Loucy (cell line): ENCODE measurements around the gene NAT9.

Experiments used
- H2AFZ ChIP-seq: fragments of 200-600 bp; sonication (generic); 2 replicates; pipeline ENCODE4 v1.6.0; 2016; ENCODE audit warnings: antibody characterized with exemption, mild to moderate bottlenecking, low read length, moderate library complexity
- H3F3A ChIP-seq: fragments of 200-600 bp; 2 replicates; pipeline ENCODE4 v1.6.0; 2016; ENCODE audit warnings: antibody characterized with exemption, low read depth, mild to moderate bottlenecking
- H3K27me3 ChIP-seq: fragments of 200-600 bp; sonication (generic); 2 replicates; pipeline ENCODE4 v1.6.1; 2014; ENCODE audit warnings: low read length, mild to moderate bottlenecking; ENCODE audit not compliant: insufficient read depth, poor library complexity, severe bottlenecking
- H3K36me3 ChIP-seq: fragments of 200-600 bp; sonication (generic); 2 replicates; pipeline ENCODE4 v1.6.1; 2016; ENCODE audit warnings: low read length; ENCODE audit not compliant: insufficient read depth
- H3K4me1 ChIP-seq: fragments of 200-600 bp; sonication (generic); 2 replicates; pipeline ENCODE4 v1.5.1; 2014; ENCODE audit warnings: low read length, mild to moderate bottlenecking; ENCODE audit not compliant: insufficient read depth, poor library complexity, severe bottlenecking
- H3K4me2 ChIP-seq: fragments of 200-600 bp; sonication (generic); 2 replicates; pipeline ENCODE4 v1.6.0; 2014; ENCODE audit warnings: antibody characterized with exemption, low read length, low read depth, mild to moderate bottlenecking; ENCODE audit not compliant: poor library complexity, severe bottlenecking
- H3K4me3 ChIP-seq: fragments of 200-600 bp; sonication (generic); 2 replicates; pipeline ENCODE4 v1.5.1; 2014; ENCODE audit warnings: low read length, mild to moderate bottlenecking, mixed read lengths; ENCODE audit not compliant: poor library complexity, severe bottlenecking
- H3K79me2 ChIP-seq: fragments of 200-600 bp; sonication (generic); 2 replicates; pipeline ENCODE4 v1.6.1; 2014; ENCODE audit warnings: low read length; ENCODE audit not compliant: insufficient read depth
- H3K9ac ChIP-seq: fragments of 200-600 bp; sonication (generic); 2 replicates; pipeline ENCODE4 v1.6.0; 2014; ENCODE audit warnings: mild to moderate bottlenecking, low read depth, low read length, moderate library complexity; ENCODE audit not compliant: poor library complexity, severe bottlenecking
- H3K9me2 ChIP-seq: fragments of 200-600 bp; sonication (generic); replicated peaks from 2 replicates; pipeline ENCODE4 v1.6.1; 2016; ENCODE audit warnings: low read depth, low read length, mixed read lengths
- H3K9me3 ChIP-seq: fragments of 200-600 bp; sonication (generic); 2 replicates; pipeline ENCODE4 v1.6.1; 2014; ENCODE audit warnings: mild to moderate bottlenecking, antibody characterized with exemption, low read length, low read depth; ENCODE audit not compliant: insufficient read depth
- H4K20me1 ChIP-seq: fragments of 200-600 bp; sonication (generic); 2 replicates; pipeline ENCODE4 v1.6.0; 2014; ENCODE audit warnings: antibody characterized with exemption, low read length, mild to moderate bottlenecking; ENCODE audit not compliant: insufficient read depth, poor library complexity, severe bottlenecking
- CTCF ChIP-seq: fragments of 200-600 bp; sonication (generic); conservative IDR thresholded peaks from 2 replicates; pipeline ENCODE4 v1.5.1; 2014; ENCODE audit warnings: mild to moderate bottlenecking, antibody characterized with exemption, low read length
- EZH2phosphoT487 ChIP-seq: fragments of 200-600 bp; IDR thresholded peaks from 2 replicates; pipeline ENCODE4 v1.6.1; 2018; ENCODE audit warnings: antibody characterized with exemption, mild to moderate bottlenecking, moderate library complexity, borderline replicate concordance

Gene NAT9

DNA sequence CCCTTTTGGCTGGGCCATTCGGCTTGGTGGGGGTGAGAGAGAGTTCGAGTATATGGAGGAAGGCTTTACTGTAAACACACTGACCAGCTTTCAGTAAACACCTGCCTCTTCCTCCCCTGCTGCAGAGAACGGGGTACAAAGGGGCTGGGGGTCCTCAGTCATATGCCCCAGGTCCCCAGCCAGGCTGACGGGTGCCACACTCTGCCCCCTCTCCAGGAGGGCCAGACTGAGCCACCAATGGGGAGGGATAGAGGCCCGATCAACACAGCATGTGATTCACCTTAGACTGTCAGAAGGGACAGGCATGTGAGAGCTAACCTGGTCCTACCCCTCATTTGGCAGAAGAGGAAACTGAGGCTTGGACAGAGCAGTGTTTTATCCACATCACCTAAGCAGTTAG is 14.7 kb downstream of the NAT9 start:
- no peaks in the 10 kb centered on the region for H3K27me3 ChIP-seq
- H3K4me1 ChIP-seq, result peaks cover 53% of the 10 kb centered on the region
- H3K9me2 ChIP-seq, result no peaks in the 10 kb centered on the region
- peaks cover 97% of the 10 kb centered on the region for H3K79me2 ChIP-seq
- peak overlapping the region; percentile 70 for H3K9ac ChIP-seq
- peak overlapping the region; percentile 80 for H3K4me2 ChIP-seq
- no peak overlapping the region for H2AFZ ChIP-seq
- H3K36me3 ChIP-seq, result peaks cover 60% of the 10 kb centered on the region; the same call in 1 of the 2 replicates
- peaks cover 80% of the 10 kb centered on the region for H4K20me1 ChIP-seq
- no peak overlapping the region for H3K4me3 ChIP-seq
- TF ChIP-seq CTCF, result no peak
- TF ChIP-seq EZH2phosphoT487, result no peak
- H3F3A ChIP-seq, result no peaks in the 10 kb centered on the region
- no peaks in the 10 kb centered on the region for H3K9me3 ChIP-seq

DNA sequence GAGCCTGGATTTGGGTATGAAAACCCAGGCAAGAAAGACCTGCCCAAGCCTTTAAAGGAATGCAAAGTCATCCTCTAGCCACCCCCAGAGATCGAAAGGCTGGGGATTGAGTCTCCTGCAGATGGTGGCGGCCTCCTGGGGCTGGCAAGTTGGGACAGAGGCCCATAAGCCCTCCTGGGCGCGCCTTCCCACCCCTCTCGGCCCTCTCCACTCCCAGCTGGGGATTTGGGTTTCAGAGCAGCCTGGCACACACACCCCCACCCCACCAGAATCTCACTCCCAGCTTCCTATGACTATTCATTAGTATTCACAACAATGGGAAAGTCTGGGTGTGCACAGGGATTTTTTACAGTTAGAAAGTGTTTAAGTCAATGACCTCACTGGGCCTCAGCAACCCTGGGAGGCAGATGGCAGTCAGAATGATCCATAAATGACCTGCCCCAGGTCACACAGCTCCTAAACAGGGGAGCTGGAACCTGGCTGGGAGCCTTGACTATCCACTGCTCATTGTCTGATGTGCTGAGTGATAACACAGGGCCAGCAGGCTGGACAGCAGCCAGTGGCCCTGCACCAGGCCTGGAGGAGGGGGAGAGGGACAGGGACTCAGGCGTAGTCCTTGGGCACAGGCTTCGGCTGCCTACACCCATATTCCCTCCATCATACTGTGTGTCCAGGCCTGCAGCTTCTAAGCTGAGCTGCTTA is 15.6 kb downstream of the NAT9 start:
- Histone ChIP-seq H3K4me2 (peak overlapping the region; percentile 80), H3K36me3 (peaks cover 51% of the 10 kb centered on the region; the same call in 1 of the 2 replicates), H3K9me2 (no peaks in the 10 kb centered on the region), H3K9me3 (no peaks in the 10 kb centered on the region), H3K4me1 (peaks cover 56% of the 10 kb centered on the region), H3K4me3 (peak overlapping the region; percentile 70), H3F3A (no peaks in the 10 kb centered on the region), H3K27me3 (no peaks in the 10 kb centered on the region), H4K20me1 (peaks cover 86% of the 10 kb centered on the region), H2AFZ (no peak overlapping the region), H3K9ac (peak overlapping the region; percentile 70), H3K79me2 (peaks cover 98% of the 10 kb centered on the region)
- no peak for TF ChIP-seq CTCF

- peak overlapping the region; percentile 70 for H3K9ac ChIP-seq
- peaks cover 92% of the 10 kb centered on the region for H4K20me1 ChIP-seq
- peaks cover 51% of the 10 kb centered on the region; the same call in 1 of the 2 replicates for H3K36me3 ChIP-seq
- peak overlapping the region; percentile 70 for H3K4me3 ChIP-seq
- no peak overlapping the region for H2AFZ ChIP-seq
- no peak for TF ChIP-seq EZH2phosphoT487
- TF ChIP-seq CTCF, result no peak
- peaks cover 99% of the 10 kb centered on the region for H3K79me2 ChIP-seq
- H3F3A ChIP-seq, result no peaks in the 10 kb centered on the region
- no peaks in the 10 kb centered on the region for H3K9me2 ChIP-seq
- H3K27me3 ChIP-seq, result no peaks in the 10 kb centered on the region
- H3K4me2 ChIP-seq, result peak overlapping the region; percentile 80
- no peaks in the 10 kb centered on the region for H3K9me3 ChIP-seq
- peaks cover 62% of the 10 kb centered on the region for H3K4me1 ChIP-seq
Observed at GRCh38 chr17:74759941-74760340, 16.2 kb downstream of the NAT9 start.
